ENCODE data around the gene GOLPH3L. TPM values are rescaled to one million over a fixed set of nuclear protein-coding genes. Genes with fewer than 3 reads are reported as not detected.
"Not testable (repeated sequence)": the region's sequence is repeated elsewhere in the genome, so short reads cannot be mapped to it uniquely, and the experiment has no call there.

The GOLPH3L gene
- total and polyA plus RNA-seq, 10 of the 15 experiments (the other 5 are each of a cell fraction or from before 2014, with no cell fraction given) = 7.7 to 29.9 (median 19.2) TPM

DNA sequence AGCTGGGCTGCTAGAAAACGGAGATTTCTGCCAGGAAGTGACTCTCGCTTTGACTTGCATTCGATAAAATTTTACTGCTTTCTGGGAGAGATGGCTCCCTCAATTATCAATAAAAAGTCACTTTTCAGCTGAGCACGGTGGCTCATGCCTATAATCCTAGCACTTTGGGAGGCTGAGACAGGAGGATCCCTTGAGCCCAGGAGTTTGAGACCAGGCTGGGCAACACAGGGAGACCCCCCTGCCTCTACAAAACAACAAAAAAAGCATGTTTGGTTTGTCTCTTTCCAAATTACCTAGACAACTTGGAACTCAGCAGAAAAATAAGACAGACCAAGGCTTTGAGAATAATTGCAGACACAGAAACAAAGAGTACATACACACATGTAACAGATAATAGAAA is 54.7 kb downstream of the GOLPH3L start:
- no TSS peak for BruUV-seq (replicated peaks)

DNA sequence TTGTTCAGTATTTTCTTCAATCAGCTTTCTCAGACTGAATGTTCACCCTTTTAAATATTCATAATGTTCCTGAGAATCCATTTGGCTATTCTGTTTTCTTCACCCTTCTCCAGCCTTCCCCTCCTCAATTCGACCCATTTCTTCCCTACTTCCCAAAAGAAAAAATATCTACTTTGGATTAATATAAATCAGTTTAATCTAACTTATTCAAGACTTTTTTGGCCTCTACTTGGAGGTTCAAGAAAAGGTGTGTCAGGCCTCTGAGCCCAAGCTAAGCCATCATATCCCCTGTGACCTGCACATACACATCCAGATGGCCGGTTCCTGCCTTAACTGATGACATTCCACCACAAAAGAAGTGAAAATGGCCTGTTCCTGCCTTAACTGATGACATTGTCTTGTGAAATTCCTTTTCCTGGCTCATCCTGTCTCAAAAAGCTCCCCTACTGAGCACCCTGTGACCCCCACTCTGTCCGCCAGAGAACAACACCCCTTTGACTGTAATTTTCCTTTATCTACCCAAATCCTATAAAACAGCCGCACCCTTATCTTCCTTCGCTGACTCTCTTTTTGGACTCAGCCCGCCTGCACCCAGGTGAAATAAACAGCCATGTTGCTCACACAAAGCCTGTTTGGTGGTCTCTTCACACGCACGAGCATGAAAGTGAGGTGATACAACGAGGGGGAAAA is 55.7 kb downstream of the GOLPH3L start:
- ChIA-PET SMC1A (ENCODE audit: uncharacterized antibody, unreplicated experiment) (interaction anchor here (1.6 kb wide), 1 partner anchor 55 kb away, joined by 4 read pairs; the partner anchor contains the start of gene GOLPH3L), RAD21 (ENCODE audit: unreplicated experiment) (interaction anchor here (0.6 kb wide), 1 partner anchor 11 kb away, joined by 3 read pairs; no protein-coding TSS in a partner anchor)
- POLR2A ChIA-PET; in situ Hi-C loops (cut with MboI); H3K27me3 ChIP-seq (replicated peaks in 1 of 2; ENCODE audit: control insufficient read depth in 2 of 2, insufficient read depth in 2 of 2, low read length in 1 of 2); H3K79me2 ChIP-seq (ENCODE audit: control insufficient read depth, insufficient read depth, low read length); H3K9ac ChIP-seq (ENCODE audit: control insufficient read depth, insufficient read depth, low read length); BruUV-seq (replicated peaks); ATAC-seq; H3K4me2 ChIP-seq (ENCODE audit: control insufficient read depth, insufficient read depth); H3K27ac ChIP-seq (ENCODE audit: control insufficient read depth, insufficient read depth); H3K4me1 ChIP-seq (ENCODE audit: control insufficient read depth, insufficient read depth, low read length); H2AFZ ChIP-seq (ENCODE audit: control insufficient read depth, low read depth, low read length); FAIRE-seq; H3K4me3 ChIP-seq; DNase-seq (ENCODE audit: low read depth, low spot score); H3K36me3 ChIP-seq (ENCODE audit: control insufficient read depth in 2 of 2, insufficient read depth in 2 of 2, low read length in 1 of 2); H3K9me3 ChIP-seq (replicated peaks; ENCODE audit: control insufficient read depth, insufficient read depth, low read length); H4K20me1 ChIP-seq (ENCODE audit: control insufficient read depth, insufficient read depth); CTCF ChIA-PET: not testable (repeated sequence)
- 91% methylated on average over 9 of the region's 9 CpGs for WGBS (ENCODE audit: insufficient coverage, insufficient replicate concordance, low lambda C conversion rate, missing lambda C conversion rate)
- intact Hi-C loops (cut with micrococcal nuclease; ENCODE audit: unreplicated experiment) = loop anchor here (2.0 kb wide), 1 partner anchor 24 kb away; no protein-coding TSS in a partner anchor

More for the DNA sequence above, 54.7 kb downstream of the GOLPH3L start:
- WGBS (ENCODE audit: insufficient coverage, insufficient replicate concordance, low lambda C conversion rate, missing lambda C conversion rate) = 89% methylated on average over 4 of the region's 4 CpGs
- H3K4me3 ChIP-seq = no peak overlapping the region
- H3K4me1 ChIP-seq (ENCODE audit: control insufficient read depth, insufficient read depth, low read length) = no peaks in the 10 kb centered on the region
- peaks cover 0 to 6% of the 10 kb centered on the region in 2 experiments; a peak in 3 of 4 replicates for H3K36me3 ChIP-seq (ENCODE audit: control insufficient read depth in 2 of 2, insufficient read depth in 2 of 2, low read length in 1 of 2)
- in situ Hi-C loops (cut with MboI) (no loop called here), intact Hi-C loops (cut with micrococcal nuclease; ENCODE audit: unreplicated experiment) (no loop called here)
- SMC1A ChIA-PET (ENCODE audit: uncharacterized antibody, unreplicated experiment) = interaction anchor here (1.6 kb wide), 1 partner anchor 54 kb away, joined by 4 read pairs; the partner anchor contains the start of gene GOLPH3L
- no peaks in the 10 kb centered on the region for H3K79me2 ChIP-seq (ENCODE audit: control insufficient read depth, insufficient read depth, low read length)
- H2AFZ ChIP-seq (ENCODE audit: control insufficient read depth, low read depth, low read length) = no peak overlapping the region
- H3K27ac ChIP-seq (ENCODE audit: control insufficient read depth, insufficient read depth) = no peak overlapping the region
- DNase-seq (ENCODE audit: low read depth, low spot score) (no peak), ATAC-seq (no peak), FAIRE-seq (no peak)
- H3K27me3 ChIP-seq (replicated peaks in 1 of 2; ENCODE audit: control insufficient read depth in 2 of 2, insufficient read depth in 2 of 2, low read length in 1 of 2) = no peaks in the 10 kb centered on the region
- no peak overlapping the region for H3K4me2 ChIP-seq (ENCODE audit: control insufficient read depth, insufficient read depth)
- no peaks in the 10 kb centered on the region for H4K20me1 ChIP-seq (ENCODE audit: control insufficient read depth, insufficient read depth)
- POLR2A ChIA-PET = no interaction called here
- H3K9ac ChIP-seq (ENCODE audit: control insufficient read depth, insufficient read depth, low read length) = no peak overlapping the region
- CTCF ChIA-PET = no interaction called here
- H3K9me3 ChIP-seq (replicated peaks; ENCODE audit: control insufficient read depth, insufficient read depth, low read length) = no peaks in the 10 kb centered on the region
- no peak for TF ChIP-seq FOXM1 (IDR thresholded peaks at IDR 0.05; ENCODE audit: low read depth, low read length)
- no peak for TF ChIP-seq HDAC2 (IDR thresholded peaks at IDR 0.05)
- TF ChIP-seq, protein P1, sequence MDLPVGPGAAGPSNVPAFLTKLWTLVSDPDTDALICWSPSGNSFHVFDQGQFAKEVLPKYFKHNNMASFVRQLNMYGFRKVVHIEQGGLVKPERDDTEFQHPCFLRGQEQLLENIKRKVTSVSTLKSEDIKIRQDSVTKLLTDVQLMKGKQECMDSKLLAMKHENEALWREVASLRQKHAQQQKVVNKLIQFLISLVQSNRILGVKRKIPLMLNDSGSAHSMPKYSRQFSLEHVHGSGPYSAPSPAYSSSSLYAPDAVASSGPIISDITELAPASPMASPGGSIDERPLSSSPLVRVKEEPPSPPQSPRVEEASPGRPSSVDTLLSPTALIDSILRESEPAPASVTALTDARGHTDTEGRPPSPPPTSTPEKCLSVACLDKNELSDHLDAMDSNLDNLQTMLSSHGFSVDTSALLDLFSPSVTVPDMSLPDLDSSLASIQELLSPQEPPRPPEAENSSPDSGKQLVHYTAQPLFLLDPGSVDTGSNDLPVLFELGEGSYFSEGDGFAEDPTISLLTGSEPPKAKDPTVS (IDR thresholded peaks at IDR 0.05; ENCODE audit: low read depth, low read length) = no peak
- no peak for TF ChIP-seq HDGF (IDR thresholded peaks at IDR 0.05)
- TF ChIP-seq STAT3 (IDR thresholded peaks at IDR 0.05; ENCODE audit: low read depth, low read length) = no peak
- no peak for TF ChIP-seq ZNF622 (IDR thresholded peaks at IDR 0.05)
- no peak for TF ChIP-seq SIN3A (IDR thresholded peaks at IDR 0.05; ENCODE audit: low read depth, low read length)
- RAD21 ChIA-PET (ENCODE audit: unreplicated experiment) = interaction anchor here (0.6 kb wide), 1 partner anchor 12 kb away, joined by 3 read pairs; no protein-coding TSS in a partner anchor

DNA sequence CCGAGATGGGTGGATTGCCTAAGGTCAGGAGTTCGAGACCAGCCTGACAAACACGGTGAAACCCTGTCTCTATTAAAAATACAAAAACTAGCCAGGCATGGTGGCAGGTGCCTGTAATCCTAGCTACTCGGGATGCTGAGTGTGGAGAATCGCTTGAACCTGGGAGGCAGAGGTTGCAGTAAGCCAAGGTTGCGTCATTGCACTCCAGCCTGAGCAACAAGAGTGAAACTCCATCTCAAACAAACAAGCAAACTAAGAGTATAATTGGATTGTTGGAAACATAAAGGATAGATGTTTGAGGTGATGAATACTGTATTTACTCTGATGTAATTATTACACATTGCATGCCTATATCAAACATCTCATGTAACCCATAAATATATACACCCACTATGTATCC is 58.5 kb downstream of the GOLPH3L start:
- intact Hi-C loops (cut with micrococcal nuclease; ENCODE audit: unreplicated experiment); RAD21 ChIA-PET (ENCODE audit: unreplicated experiment); H3K4me3 ChIP-seq; BruUV-seq (replicated peaks); ATAC-seq; H3K9me3 ChIP-seq (replicated peaks; ENCODE audit: control insufficient read depth, insufficient read depth, low read length); H4K20me1 ChIP-seq (ENCODE audit: control insufficient read depth, insufficient read depth); H3K4me1 ChIP-seq (ENCODE audit: control insufficient read depth, insufficient read depth, low read length); DNase-seq (ENCODE audit: low read depth, low spot score); FAIRE-seq; H3K36me3 ChIP-seq (ENCODE audit: control insufficient read depth in 2 of 2, insufficient read depth in 2 of 2, low read length in 1 of 2); H3K79me2 ChIP-seq (ENCODE audit: control insufficient read depth, insufficient read depth, low read length); H3K27me3 ChIP-seq (replicated peaks in 1 of 2; ENCODE audit: control insufficient read depth in 2 of 2, insufficient read depth in 2 of 2, low read length in 1 of 2); H3K9ac ChIP-seq (ENCODE audit: control insufficient read depth, insufficient read depth, low read length); H3K27ac ChIP-seq (ENCODE audit: control insufficient read depth, insufficient read depth); H2AFZ ChIP-seq (ENCODE audit: control insufficient read depth, low read depth, low read length); H3K4me2 ChIP-seq (ENCODE audit: control insufficient read depth, insufficient read depth); in situ Hi-C loops (cut with MboI): not testable (repeated sequence)
- ChIA-PET SMC1A (ENCODE audit: uncharacterized antibody, unreplicated experiment) (interaction anchor here (1.6 kb wide), 2 partner anchors 11 to 17 kb away, joined by 3 read pairs; no protein-coding TSS in a partner anchor), CTCF (interaction anchor here (2.4 kb wide), 1 partner anchor 78 kb away, joined by 13 read pairs; no protein-coding TSS in a partner anchor), POLR2A (interaction anchor here (1.7 kb wide), 1 partner anchor 9 kb away, joined by 4 read pairs; the partner anchor contains the start of gene ENSA)
- 97% methylated on average over 6 of the region's 6 CpGs for WGBS (ENCODE audit: insufficient coverage, insufficient replicate concordance, low lambda C conversion rate, missing lambda C conversion rate)
